Kidney epithelial cell (primary cell): ENCODE measurements around the gene KATNAL2. TPM values are rescaled to one million over a fixed set of nuclear protein-coding genes. Genes with fewer than 3 reads are reported as not detected.

ENCODE experiments used
- DNase-seq: peaks from one replicate; pipeline ENCODE4 v3.0.0-alpha.2; 2010; ENCODE audit warnings: low read depth
- H3K27me3 ChIP-seq: 2 replicates; pipeline ENCODE4 v1.6.0; 2011; ENCODE audit warnings: low read length; ENCODE audit not compliant: control insufficient read depth, insufficient read depth
- H3K36me3 ChIP-seq: 2 replicates; pipeline ENCODE4 v1.5.1; 2011; ENCODE audit warnings: low read length; ENCODE audit not compliant: control insufficient read depth, insufficient read depth
- H3K4me3 ChIP-seq: 2 replicates; pipeline ENCODE4 v1.5.1; 2011; ENCODE audit warnings: low read depth, mild to moderate bottlenecking, control low read depth, low read length
- total RNA-seq: library from RNA; depleted of rRNA; stranded (reverse); fragments of >200 nt; gene quantifications from 2 replicates; pipeline ENCODE4 v1.2.3, GENCODE V29; 2015
- TF ChIP-seq, protein P1 (sequence below): IDR thresholded peaks from 2 replicates; pipeline ENCODE4 v1.5.1; 2011; ENCODE audit warnings: mild to moderate bottlenecking, moderate library complexity, low read length, control low read depth, inconsistent platforms; ENCODE audit not compliant: insufficient read depth, poor library complexity, severe bottlenecking

KATNAL2 gene
- total RNA-seq, 1 donor from 2014 or later, result 0.88 TPM

DNA sequence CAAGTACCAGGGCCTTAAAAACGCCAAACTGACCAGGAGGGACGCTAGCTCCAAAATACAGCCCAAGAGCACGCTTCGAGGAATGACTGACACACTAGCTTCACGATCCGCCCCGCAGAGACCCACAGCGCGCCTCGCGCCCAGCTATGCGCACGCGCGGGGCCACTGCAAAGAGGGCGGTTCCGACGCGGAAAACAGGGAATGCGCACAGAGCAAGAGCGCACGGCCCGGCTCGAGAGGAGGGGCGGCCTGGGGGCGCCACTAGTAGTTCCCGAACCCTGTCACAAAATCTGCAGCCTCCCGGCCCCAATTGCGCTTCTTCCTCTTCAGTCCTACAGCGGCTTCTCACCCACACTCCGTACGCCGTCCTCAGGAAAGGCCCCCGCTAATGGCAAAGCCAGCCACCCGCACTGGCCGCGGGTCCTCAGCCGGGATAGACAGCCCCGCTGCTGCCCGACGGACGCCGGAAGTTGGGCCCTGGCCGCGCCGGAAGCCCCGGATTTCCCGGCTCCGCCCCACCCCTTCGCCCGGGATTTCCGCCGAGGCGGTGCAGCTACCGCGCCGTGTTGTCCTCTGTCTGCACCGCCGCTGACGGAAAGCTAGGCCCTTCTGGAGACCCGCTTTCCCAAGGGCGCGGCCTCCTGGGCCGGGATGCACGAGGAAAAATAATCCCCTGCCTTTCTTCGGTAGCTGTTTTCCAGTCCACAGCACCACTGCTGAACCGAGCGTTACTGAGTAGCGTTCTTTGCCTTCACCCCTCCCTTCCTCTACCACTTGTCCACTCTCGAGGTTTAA is 232.8 kb downstream of the KATNAL2 start, which contains the start of gene HDHD2:
TSS of gene HDHD2 (minus strand) at position 472 of the 795 bp plus-strand sequence. CDS start 14,061 bp downstream, outside the sequence.
- Histone ChIP-seq H3K4me3 (peak within 1 kb of the TSS; percentile 95), H3K36me3 (no peaks in the 10 kb centered on the region), H3K27me3 (no peaks in the 10 kb centered on the region)
- no peak for DNase-seq
- TF ChIP-seq, protein P1, sequence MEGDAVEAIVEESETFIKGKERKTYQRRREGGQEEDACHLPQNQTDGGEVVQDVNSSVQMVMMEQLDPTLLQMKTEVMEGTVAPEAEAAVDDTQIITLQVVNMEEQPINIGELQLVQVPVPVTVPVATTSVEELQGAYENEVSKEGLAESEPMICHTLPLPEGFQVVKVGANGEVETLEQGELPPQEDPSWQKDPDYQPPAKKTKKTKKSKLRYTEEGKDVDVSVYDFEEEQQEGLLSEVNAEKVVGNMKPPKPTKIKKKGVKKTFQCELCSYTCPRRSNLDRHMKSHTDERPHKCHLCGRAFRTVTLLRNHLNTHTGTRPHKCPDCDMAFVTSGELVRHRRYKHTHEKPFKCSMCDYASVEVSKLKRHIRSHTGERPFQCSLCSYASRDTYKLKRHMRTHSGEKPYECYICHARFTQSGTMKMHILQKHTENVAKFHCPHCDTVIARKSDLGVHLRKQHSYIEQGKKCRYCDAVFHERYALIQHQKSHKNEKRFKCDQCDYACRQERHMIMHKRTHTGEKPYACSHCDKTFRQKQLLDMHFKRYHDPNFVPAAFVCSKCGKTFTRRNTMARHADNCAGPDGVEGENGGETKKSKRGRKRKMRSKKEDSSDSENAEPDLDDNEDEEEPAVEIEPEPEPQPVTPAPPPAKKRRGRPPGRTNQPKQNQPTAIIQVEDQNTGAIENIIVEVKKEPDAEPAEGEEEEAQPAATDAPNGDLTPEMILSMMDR, result no peak

DNA sequence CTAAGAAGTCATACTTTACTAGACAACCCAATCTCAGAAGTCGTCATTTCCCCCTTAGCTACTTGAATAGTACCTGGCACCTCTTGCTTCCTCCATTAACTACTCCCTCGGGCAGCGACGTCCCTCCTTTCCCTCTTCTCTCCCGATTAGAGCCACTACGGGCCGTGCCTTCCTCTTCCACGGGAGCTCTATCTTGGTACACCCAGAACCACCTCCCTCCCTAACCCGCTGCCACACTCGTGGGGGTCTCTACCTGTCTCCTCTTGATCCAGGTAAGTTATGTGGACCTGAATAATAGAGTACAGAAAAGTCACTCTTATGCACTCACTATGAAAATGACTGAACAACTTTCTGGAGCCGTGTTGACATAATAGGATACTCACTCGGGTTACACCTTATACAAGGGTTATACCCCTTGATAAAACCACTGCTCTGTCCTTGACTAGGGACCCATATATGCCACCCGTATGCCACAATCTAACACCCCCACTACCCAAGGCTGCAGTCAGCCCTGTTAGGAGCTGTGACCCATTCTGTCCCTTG is 233.5 kb downstream of the KATNAL2 start:
- Histone ChIP-seq H3K4me3 (peak overlapping the region; percentile 95), H3K36me3 (no peaks in the 10 kb centered on the region), H3K27me3 (no peaks in the 10 kb centered on the region)
- DNase-seq, result no peak
- TF ChIP-seq, protein P1, result no peak

DNA sequence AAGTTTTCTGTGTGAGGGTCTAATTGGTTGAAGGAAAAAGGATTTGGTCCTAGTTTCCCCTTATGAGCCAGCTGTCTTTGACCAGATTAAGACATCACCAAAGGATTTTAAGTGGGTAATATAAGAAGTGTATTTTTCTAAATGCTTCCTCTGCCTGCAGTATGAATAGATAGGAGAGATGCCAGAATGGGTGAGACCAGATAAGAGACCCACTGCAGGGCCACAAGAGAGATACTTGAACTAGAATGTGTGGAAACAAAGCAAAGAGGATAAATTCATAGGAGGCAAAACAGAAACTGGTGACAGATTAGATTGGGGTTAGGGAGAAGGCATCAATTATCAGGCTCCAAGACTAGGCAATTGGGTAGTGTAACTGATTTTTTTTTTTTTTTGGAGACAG is 234.0 kb downstream of the KATNAL2 start:
- TF ChIP-seq, protein P1, result no peak
- no peak for DNase-seq

More for the DNA sequence above, 234.0 kb downstream of the KATNAL2 start:
- Histone ChIP-seq H3K27me3 (no peaks in the 10 kb centered on the region), H3K4me3 (peak overlapping the region; percentile 95), H3K36me3 (no peaks in the 10 kb centered on the region)

Other genes with a start within 250 kb of the KATNAL2 start
- under 0.01 TPM in 2 replicates for gene ST8SIA5, start 160.5 kb upstream of the KATNAL2 start, total RNA-seq
- 8.7 and 10.9 TPM in 2 replicates for gene PIAS2, start 95 bp upstream of the KATNAL2 start, total RNA-seq
- gene ELOA2, start 118.0 kb downstream of the KATNAL2 start, total RNA-seq, result not detected in 2 replicates
- gene HDHD2, start 232.9 kb downstream of the KATNAL2 start, total RNA-seq, result 15.5 and 21.4 TPM in 2 replicates